HG03521 (cell line): ENCODE data around the gene NFXL1.

Experiments
- ATAC-seq: cut with Tn5 transposase; IDR thresholded peaks from one replicate; pipeline ENCODE4 v1.9.1; 2021; ENCODE audit warnings: mild to moderate bottlenecking, moderate library complexity; ENCODE audit not compliant: unreplicated experiment

NFXL1 gene

DNA sequence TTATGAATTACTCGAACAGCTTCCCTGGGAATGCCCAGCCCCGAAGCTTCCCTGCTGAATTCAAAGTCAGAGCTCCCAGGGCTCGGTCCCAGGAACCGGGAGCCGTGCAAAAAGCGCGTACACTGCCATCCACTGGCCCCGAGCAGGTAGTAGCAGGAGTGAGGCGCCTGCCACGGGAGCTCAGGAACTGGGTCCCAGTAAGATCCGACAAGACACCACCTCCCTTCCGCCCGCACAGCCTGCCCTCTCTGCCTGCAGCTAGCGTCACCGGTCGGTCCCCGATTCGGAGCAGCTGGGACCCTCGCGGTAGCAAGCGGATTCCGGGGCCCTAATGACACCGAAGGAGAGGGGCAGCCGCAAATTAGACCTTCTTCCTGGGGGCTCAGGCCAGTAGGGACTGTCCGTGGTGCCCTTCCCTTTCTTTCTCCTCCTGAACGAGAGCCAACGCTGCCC, 77.7 kb downstream of the NFXL1 start:
- peak; percentile 54 for ATAC-seq

GRCh38 chr4:47835494-47835893, 78.9 kb downstream of the NFXL1 start:
- ATAC-seq = no peak

- ATAC-seq = no peak
Measured at GRCh38 chr4:47831026-47831679, 83.2 kb downstream of the NFXL1 start.

DNA sequence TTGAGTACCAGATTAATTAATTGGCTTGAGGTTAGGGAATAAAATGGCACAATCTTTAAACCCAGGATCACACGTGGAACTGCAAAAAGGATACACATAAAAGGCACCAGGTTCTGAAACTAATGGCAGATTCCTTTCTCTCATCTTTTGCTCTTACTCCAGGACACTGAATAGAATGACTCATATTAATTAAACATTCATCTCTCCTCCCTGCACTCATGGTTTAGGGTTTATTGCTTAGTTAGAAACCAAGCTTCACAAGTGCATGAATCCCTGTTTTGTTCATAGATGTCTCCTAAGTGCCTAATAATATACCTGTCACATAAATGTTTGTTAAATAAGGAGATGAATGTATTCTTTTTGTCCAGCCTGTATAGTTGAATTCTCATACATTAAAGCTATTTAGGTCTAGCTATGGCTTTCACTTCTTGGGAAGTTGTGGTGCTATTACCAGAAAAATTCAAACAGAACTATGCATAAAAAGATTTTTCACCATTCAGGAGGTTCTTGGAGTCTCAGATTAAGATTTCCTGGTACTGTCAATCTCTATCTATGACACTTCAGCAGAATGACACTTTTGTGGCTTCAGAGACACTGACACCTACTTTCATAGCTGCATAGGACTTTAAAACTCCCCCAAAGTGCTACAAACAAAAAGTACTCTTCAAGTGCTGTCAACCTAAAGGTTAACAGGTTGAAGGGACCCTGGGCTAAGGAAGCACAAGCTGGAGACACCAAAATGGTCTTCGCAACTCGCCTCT, 83.9 kb downstream of the NFXL1 start:
- no peak for ATAC-seq

DNA sequence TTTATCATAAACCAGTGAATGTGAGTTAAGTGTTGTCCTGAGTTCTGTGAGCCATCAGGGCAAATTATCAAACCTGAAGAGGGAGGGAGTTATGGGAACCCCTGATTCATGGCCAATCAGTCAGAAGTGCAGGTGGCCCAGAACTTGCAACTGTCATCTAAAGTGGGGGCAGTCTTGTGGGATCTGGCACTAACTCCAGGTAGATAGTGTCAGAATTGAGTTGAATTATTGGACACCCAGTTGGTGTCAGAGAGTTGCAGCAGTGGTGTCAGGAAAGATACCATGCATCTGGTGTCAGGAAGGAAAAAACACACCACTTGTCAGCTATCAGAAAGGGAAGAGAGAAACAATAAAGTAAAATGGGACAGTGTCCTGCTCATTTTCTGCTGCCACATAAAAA, 84.9 kb downstream of the NFXL1 start:
- ATAC-seq = no peak

GRCh38 chr4:47827343-47828047, 86.9 kb downstream of the NFXL1 start:
- ATAC-seq = no peak

GRCh38 chr4:47824840-47825239, 89.5 kb downstream of the NFXL1 start:
- ATAC-seq = no peak

- no peak for ATAC-seq
Measured at GRCh38 chr4:47819178-47819577, 95.2 kb downstream of the NFXL1 start.

DNA sequence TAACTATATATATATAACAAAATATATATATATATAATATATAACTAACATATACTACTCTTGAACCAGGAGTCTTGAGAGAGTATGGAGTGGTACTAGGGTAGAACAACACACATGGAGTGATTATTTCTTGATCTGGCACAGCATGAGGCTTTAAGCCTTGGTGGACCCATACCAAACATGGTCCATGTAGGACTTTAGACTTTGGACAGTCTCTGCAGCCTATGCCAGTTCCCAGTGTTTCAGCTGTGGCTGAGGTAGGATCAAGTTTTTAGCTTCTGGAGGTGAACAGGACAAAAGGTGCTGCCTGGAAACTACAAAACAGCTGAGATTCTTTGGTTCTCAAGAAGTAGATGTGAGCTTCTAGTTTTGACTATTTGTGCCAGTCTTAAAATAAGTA, 97.1 kb downstream of the NFXL1 start:
- no peak for ATAC-seq

DNA sequence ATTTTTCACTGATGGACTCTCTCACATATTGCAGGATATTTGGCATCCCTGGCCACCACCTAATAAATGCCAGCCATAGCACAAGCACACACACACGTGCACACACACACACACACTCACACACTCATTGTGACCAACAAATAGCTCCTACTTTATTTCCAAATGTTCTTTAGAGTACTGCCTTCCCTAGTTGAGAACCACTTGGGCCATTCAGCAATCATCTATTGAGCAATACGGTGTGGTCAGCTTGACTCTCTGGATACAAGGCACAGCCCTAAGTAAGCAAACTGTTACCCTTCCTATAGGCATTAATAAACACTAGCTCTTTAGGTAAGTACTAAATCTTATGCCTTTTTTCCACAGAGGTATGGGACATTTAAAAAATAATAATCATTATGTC, 97.6 kb downstream of the NFXL1 start:
- ATAC-seq = no peak

DNA sequence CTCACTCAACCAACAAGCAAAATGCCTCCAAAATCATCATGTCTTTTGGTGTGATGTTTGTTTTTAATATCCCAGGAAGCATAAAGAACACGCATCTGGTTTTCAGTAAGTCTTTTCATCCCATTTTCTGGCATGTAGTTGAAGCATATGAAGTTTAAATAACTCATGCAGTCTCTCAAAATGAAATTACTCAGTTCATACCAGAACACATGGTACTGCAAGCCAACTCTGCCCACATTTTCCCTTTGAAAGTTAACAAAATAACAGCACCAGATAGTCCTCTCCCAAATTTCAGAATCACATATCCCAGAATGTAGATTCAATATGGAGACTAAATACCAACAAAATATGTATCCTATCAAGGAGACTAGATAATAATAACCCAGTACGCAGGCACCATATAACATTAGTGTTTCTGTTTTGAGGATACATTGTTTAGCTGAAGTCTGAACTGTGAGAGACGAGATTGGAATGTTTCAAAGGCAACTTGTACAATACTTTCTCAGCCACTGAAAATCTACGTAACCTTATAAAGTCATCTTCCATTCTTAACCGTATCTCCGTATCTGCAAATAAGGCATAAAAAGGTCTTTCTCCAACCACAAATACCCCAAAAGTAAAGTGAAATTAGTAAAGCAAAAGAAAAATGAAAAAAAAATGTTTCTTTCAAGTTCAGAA, 99.6 kb downstream of the NFXL1 start:
- no peak for ATAC-seq

DNA sequence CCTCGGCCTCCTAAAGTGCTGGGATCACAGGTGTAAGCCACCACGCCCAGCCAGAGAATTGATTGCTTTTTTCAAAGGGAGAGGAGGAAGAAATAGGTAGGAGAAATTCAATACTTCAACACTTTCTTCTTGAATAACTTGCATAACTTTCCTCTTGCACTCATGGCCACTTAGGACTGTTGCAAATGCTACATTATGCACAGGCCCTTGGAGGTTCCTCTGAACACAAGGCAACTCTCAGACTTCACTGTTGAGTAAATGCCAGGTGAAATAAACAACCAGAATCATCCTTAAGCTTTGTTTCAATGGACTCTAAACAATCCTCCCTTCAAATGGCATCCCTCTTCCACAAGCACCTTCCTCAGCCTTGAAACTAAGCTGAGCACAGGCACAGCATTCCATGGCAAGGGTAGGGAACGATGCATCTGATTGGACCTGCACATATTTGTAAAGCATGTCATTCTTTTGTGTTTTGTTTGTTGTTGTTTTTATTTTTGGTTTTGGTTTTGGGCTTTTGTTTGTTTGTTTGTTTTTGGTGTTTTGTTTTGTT, 104.7 kb downstream of the NFXL1 start:
- ATAC-seq = no peak

- no peak for ATAC-seq
Measured at GRCh38 chr4:47804598-47804997, 109.8 kb downstream of the NFXL1 start.

GRCh38 chr4:47801481-47802002, 112.8 kb downstream of the NFXL1 start:
- ATAC-seq = no peak

- ATAC-seq = no peak
Measured at GRCh38 chr4:47798165-47798564, 116.2 kb downstream of the NFXL1 start.
